GM12801 (cell line): ENCODE data around the gene PZP.

Experiments used
- CTCF ChIP-seq: IDR thresholded peaks from one replicate; pipeline ENCODE4 v1.5.1; 2011; ENCODE audit warnings: control low read depth; ENCODE audit not compliant: insufficient read length; ENCODE audit errors: extremely low read depth

PZP gene

GRCh38 chr12:9109737-9110491 is 98.3 kb downstream of the PZP start:
- TF ChIP-seq CTCF: no peak

DNA sequence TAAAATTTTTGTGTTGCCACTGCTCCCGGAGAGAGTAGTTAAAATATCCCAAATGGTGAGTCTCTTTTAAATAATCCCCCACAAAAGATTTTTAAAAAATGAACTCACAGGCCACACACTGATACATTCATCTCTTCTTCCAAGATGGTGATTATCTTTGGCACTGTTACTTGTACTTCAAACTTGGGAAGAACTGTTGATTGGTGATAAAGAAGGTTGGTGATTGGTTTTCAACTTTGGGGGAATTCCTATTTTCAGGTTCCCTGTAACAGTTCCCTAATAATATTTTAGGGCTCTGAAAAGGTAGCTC is 99.0 kb downstream of the PZP start:
- no peak for TF ChIP-seq CTCF

- TF ChIP-seq CTCF: no peak
Measured at GRCh38 chr12:9108504-9109212, 99.5 kb downstream of the PZP start.

GRCh38 chr12:9107542-9107873 is 100.7 kb downstream of the PZP start:
- TF ChIP-seq CTCF: no peak

GRCh38 chr12:9106610-9107541 is 101.3 kb downstream of the PZP start:
- TF ChIP-seq CTCF: no peak

DNA sequence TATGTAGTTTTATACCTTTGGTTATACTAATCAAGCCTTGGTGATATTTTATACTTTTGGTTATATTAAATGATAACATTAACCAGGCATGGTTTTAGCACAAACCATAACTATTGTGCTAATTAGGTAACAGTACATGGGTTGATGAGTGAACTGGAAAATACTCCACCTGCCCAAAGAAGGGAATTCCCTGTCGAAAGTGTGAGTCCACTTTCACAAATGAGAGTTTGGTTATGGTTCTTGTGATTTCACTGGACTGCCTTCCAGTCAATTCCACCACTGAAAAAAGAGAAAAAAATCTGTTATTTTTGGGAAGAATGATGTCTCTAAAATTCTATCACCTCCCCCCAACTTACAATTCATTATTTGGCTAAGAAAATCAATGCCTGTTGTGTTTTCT is 102.1 kb downstream of the PZP start:
- TF ChIP-seq CTCF: no peak

DNA sequence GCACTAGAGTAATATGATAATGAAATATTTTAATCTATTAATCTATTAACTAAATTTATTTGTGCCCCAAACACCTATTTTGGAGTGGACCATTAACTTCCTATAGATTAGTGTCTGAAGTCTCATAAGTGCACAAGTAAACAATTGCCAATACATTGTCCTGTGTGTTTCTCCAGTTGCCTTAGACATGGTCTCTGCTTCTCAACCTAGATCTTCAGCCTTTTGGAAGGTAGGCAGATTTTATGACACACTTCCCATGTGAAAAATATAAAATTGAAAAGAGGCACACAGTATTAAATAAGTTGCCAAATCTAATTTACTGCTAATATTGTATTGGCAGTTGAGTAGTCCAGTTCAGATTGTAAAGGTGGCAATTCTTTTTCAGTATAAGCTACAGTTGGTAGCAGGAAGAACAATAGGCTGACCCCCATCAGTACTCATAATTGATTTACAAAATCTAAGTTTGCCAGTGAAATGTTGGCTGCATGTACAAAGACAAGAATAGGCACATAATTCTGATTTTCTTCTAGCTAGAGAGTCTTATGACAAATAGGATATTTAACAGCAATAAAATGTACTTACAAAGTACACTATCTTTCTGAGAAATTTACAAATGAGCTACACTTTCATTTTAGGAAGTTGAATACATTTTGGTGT is 103.3 kb downstream of the PZP start:
- no peak for TF ChIP-seq CTCF
